ENCODE measurements around the gene HUS1. TPM values are rescaled to one million over a fixed set of nuclear protein-coding genes. Genes with fewer than 3 reads are reported as not detected.
A peak's percentile ranks its signal among the peaks of the same experiment; 100 is the strongest.

HUS1 gene
- total and polyA plus RNA-seq, 2 of the 13 experiments (the other 11 are each of a cell fraction or from before 2014, with no cell fraction given): 14.8 to 16.9 TPM

- TF ChIP-seq ZNF143 (CRISPR knock-in tag; IDR thresholded peaks at IDR 0.05) (peak; percentile 57; the same call in 1 of the 2 replicates), BATF2 (CRISPR knock-in tag; IDR thresholded peaks at IDR 0.05) (no peak), SP5 (CRISPR knock-in tag; IDR thresholded peaks at IDR 0.05; ENCODE audit: borderline replicate concordance, low read depth) (peak; percentile 77; the same call in 1 of the 2 replicates), CENPBD1 (CRISPR knock-in tag; IDR thresholded peaks at IDR 0.05; ENCODE audit: borderline replicate concordance, low read depth) (no peak), ARID4A (CRISPR knock-in tag; IDR thresholded peaks at IDR 0.05; ENCODE audit: borderline replicate concordance) (peak; percentile 90), ZNF616 (CRISPR knock-in tag; IDR thresholded peaks at IDR 0.05; ENCODE audit: low read depth) (no peak), CHD4 (IDR thresholded peaks at IDR 0.05; ENCODE audit: borderline replicate concordance, low read length) (0 out of 2 replicates have a peak, but pooled peaks have one; percentile 72), WIZ (CRISPR knock-in tag; IDR thresholded peaks at IDR 0.05) (peak; percentile 85; the same call in 1 of the 2 replicates), ZNF512 (CRISPR knock-in tag; IDR thresholded peaks at IDR 0.05) (no peak), ZNF790 (CRISPR knock-in tag; IDR thresholded peaks at IDR 0.05; ENCODE audit: borderline replicate concordance) (no peak; the same call in 1 of the 2 replicates), HOXA7 (CRISPR knock-in tag; IDR thresholded peaks at IDR 0.05) (no peak), BCLAF1 (IDR thresholded peaks at IDR 0.05) (no peak), ZNF432 (CRISPR knock-in tag; IDR thresholded peaks at IDR 0.05; ENCODE audit: borderline replicate concordance) (no peak), ZNF12 (CRISPR knock-in tag; IDR thresholded peaks at IDR 0.05) (peak; percentile 59; the same call in 1 of the 2 replicates), ATF1 (CRISPR knock-in tag; IDR thresholded peaks at IDR 0.05) (no peak), MEF2D (CRISPR knock-in tag; IDR thresholded peaks at IDR 0.05) (peak; percentile 31; the same call in 1 of the 2 replicates), ONECUT2 (CRISPR knock-in tag; IDR thresholded peaks at IDR 0.05) (no peak), ERF (CRISPR knock-in tag; IDR thresholded peaks at IDR 0.05) (peak; percentile 79), ZNF660 (CRISPR knock-in tag; IDR thresholded peaks at IDR 0.05; ENCODE audit: borderline replicate concordance, low read depth) (no peak), MED8 (CRISPR knock-in tag; IDR thresholded peaks at IDR 0.05; ENCODE audit: insufficient replicate concordance) (peak; percentile 89)
Observed at GRCh38 chr7:47979145-47979831, at the start of gene HUS1 (continued).
